ENCODE results near the gene EYA2. TPM values are rescaled to one million over a fixed set of nuclear protein-coding genes. Genes with fewer than 3 reads are reported as not detected.

EYA2 gene
- total RNA-seq, 2 donors from 2014 or later, result 30.0 to 31.0 TPM

DNA sequence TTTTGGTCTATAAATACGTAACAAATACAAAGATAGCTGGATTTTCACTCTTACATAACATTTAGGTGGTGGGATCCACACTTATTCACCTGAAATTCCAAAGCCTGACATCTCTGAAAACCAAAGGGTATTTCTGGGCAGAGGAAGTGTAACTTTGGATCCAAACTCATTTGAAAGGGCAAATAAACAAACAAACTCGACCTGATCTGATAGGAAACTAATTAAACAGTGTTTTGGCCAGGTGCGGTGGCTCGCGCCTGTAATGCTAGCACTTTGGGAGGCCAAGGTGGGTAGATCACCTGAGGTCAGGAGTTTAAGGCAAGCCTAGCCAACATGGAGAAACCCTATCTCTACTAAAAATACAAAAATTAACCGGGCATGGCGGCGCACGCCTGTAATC, 332.9 kb downstream of the EYA2 start:
- no peaks in the 10 kb centered on the region for H3K4me1 ChIP-seq (replicated peaks)
- DNase-seq (ENCODE audit: low spot score), result no peak
- H3K27me3 ChIP-seq (replicated peaks; ENCODE audit: insufficient read depth), result no peaks in the 10 kb centered on the region
- no peak overlapping the region for H3K27ac ChIP-seq
- 90% methylated on average over 9 of the region's 9 CpGs for WGBS
- no peaks in the 10 kb centered on the region for H3K9me3 ChIP-seq
- intact Hi-C loops (cut with DNase I), result no loop called here
- no peak overlapping the region for H3K4me3 ChIP-seq
- TF ChIP-seq, protein P1, sequence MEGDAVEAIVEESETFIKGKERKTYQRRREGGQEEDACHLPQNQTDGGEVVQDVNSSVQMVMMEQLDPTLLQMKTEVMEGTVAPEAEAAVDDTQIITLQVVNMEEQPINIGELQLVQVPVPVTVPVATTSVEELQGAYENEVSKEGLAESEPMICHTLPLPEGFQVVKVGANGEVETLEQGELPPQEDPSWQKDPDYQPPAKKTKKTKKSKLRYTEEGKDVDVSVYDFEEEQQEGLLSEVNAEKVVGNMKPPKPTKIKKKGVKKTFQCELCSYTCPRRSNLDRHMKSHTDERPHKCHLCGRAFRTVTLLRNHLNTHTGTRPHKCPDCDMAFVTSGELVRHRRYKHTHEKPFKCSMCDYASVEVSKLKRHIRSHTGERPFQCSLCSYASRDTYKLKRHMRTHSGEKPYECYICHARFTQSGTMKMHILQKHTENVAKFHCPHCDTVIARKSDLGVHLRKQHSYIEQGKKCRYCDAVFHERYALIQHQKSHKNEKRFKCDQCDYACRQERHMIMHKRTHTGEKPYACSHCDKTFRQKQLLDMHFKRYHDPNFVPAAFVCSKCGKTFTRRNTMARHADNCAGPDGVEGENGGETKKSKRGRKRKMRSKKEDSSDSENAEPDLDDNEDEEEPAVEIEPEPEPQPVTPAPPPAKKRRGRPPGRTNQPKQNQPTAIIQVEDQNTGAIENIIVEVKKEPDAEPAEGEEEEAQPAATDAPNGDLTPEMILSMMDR (IDR thresholded peaks at IDR 0.05), result no peak
- TF ChIP-seq POLR2A (IDR thresholded peaks at IDR 0.05) (no peak), POLR2AphosphoS5 (IDR thresholded peaks at IDR 0.05) (no peak)
- H3K36me3 ChIP-seq, result peaks cover 0 to 4% of the 10 kb centered on the region in 2 donors

DNA sequence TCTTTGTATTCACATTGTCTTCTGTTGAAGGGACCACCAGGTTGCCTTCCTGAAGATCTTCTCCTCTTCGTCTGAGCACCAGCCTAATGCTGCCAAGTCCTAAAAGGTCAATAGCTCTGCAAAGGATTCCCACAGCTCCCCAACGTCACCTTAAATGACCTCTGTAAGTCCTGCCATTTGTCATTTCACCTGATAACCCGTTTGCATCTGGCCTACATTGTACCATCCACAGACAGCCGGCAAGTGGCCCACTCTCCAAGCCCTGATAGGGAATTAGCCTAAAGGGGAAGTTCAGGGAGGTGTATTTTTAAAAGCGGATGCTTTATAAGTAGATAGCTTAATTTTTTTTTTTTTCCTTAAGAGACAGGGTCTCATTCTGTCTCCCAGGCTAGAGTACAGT, 334.0 kb downstream of the EYA2 start:
- no peaks in the 10 kb centered on the region for H3K4me1 ChIP-seq (replicated peaks)
- WGBS, result 89% methylated on average over 5 of the region's 5 CpGs
- H3K27me3 ChIP-seq (replicated peaks; ENCODE audit: insufficient read depth), result no peaks in the 10 kb centered on the region
- H3K36me3 ChIP-seq, result peaks cover 0 to 4% of the 10 kb centered on the region in 2 donors
- intact Hi-C loops (cut with DNase I), result no loop called here
- no peak for DNase-seq (ENCODE audit: low spot score)
- no peak overlapping the region for H3K4me3 ChIP-seq
- TF ChIP-seq, protein P1 (IDR thresholded peaks at IDR 0.05), result no peak
- TF ChIP-seq POLR2AphosphoS5 (IDR thresholded peaks at IDR 0.05) (no peak), POLR2A (IDR thresholded peaks at IDR 0.05) (no peak)
- H3K27ac ChIP-seq, result no peak overlapping the region
- no peaks in the 10 kb centered on the region for H3K9me3 ChIP-seq

DNA sequence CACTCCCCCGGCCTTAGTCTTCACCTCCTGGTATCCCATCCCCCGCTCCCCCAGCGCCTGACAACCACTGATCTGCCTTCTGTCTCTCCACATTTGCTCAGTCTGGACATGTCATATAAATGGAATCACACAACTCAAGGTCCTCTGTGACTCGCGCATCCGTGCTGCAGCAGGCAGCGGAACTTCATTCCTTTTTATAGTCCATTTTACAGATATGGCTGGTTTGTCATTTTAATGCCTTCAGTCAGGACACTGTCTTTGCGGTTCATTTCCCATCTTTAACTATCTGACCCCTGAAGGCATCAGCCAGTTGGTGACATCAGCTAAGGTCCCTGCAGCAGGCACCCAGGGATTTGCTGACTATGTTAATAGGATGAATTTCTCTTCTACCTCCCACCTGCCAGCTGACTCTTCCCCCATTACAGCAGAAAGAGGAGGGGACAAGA, 336.2 kb downstream of the EYA2 start:
- no peak overlapping the region for H3K4me3 ChIP-seq
- WGBS, result 83% methylated on average over 8 of the region's 8 CpGs
- H3K27me3 ChIP-seq (replicated peaks; ENCODE audit: insufficient read depth), result no peaks in the 10 kb centered on the region
- intact Hi-C loops (cut with DNase I), result no loop called here
- no peaks in the 10 kb centered on the region for H3K4me1 ChIP-seq (replicated peaks)
- no peak overlapping the region for H3K27ac ChIP-seq
- no peak for DNase-seq (ENCODE audit: low spot score)
- H3K9me3 ChIP-seq, result no peaks in the 10 kb centered on the region
- no peaks in the 10 kb centered on the region for H3K36me3 ChIP-seq
- TF ChIP-seq, protein P1 (IDR thresholded peaks at IDR 0.05), result no peak
- no peak for TF ChIP-seq POLR2A (IDR thresholded peaks at IDR 0.05)
- no peak for TF ChIP-seq POLR2AphosphoS5 (IDR thresholded peaks at IDR 0.05)

DNA sequence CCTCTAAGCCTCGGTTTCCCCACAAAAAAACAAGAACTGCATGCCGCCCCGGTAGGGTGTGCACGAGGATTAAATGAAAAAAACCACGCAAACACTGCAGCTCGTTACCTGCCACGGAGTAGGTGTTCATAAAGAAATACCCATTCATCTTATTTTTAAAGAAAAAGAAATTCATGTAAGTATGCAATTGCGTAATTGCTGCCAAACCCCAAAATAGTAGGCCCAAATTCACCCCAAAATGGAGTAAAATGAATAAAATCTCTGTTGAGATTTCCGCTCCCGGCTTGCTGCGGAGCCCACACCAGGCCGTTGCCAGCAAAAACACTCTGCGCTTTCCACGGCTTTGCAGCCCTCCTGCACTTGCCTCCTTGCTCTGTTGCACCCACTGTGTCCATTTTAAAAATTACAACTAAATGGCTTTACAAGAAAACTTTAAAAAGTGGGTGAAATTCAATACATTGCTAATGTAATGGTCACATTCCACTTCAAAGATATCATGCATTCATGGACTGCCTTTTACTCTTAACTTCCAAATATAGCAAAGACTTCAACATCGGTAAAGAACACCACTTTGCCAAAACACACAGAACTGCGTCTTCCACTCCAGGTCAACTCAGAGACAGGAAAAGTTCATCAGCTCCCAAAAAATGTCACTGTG, 336.9 kb downstream of the EYA2 start:
- no peaks in the 10 kb centered on the region for H3K36me3 ChIP-seq
- TF ChIP-seq, protein P1 (IDR thresholded peaks at IDR 0.05), result no peak
- no peak for TF ChIP-seq POLR2AphosphoS5 (IDR thresholded peaks at IDR 0.05)
- TF ChIP-seq POLR2A (IDR thresholded peaks at IDR 0.05), result no peak
- H3K27me3 ChIP-seq (replicated peaks; ENCODE audit: insufficient read depth), result no peaks in the 10 kb centered on the region
- no peaks in the 10 kb centered on the region for H3K4me1 ChIP-seq (replicated peaks)
- no peaks in the 10 kb centered on the region for H3K9me3 ChIP-seq
- no peak overlapping the region for H3K4me3 ChIP-seq
- WGBS, result 71% methylated on average over 16 of the region's 16 CpGs
- H3K27ac ChIP-seq, result no peak overlapping the region
- no peak for DNase-seq (ENCODE audit: low spot score)
- intact Hi-C loops (cut with DNase I), result no loop called here

DNA sequence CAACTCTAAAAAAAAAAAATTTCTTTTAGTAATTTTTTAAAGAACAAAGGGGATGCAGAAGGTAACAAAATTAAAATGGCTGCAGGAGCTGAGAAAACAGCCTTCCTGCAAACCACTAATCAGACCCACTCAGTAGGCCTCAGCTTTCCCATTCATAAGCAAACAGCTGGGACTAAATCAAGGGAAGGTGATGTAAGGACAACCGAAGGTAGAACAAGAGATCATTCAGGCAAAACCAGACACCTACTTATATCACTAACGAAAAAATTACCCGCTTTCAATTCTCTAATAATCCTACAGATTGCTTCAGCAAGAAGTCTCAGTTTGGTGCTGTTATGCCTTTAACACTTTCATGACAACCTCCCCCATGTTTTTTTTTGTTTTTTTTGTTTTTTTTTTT, 337.9 kb downstream of the EYA2 start:
- no peaks in the 10 kb centered on the region for H3K9me3 ChIP-seq
- intact Hi-C loops (cut with DNase I), result no loop called here
- no peak for DNase-seq (ENCODE audit: low spot score)
- H3K27me3 ChIP-seq (replicated peaks; ENCODE audit: insufficient read depth), result no peaks in the 10 kb centered on the region
- H3K36me3 ChIP-seq, result no peaks in the 10 kb centered on the region
- no peaks in the 10 kb centered on the region for H3K4me1 ChIP-seq (replicated peaks)
- no peak overlapping the region for H3K4me3 ChIP-seq
- WGBS, result 88% methylated on average over 3 of the region's 3 CpGs
- TF ChIP-seq, protein P1 (IDR thresholded peaks at IDR 0.05), result no peak
- no peak for TF ChIP-seq POLR2AphosphoS5 (IDR thresholded peaks at IDR 0.05)
- TF ChIP-seq POLR2A (IDR thresholded peaks at IDR 0.05), result no peak
- H3K27ac ChIP-seq, result no peak overlapping the region

All from prostate gland (tissue), 2 donors.